ENCODE measurements around the gene ATP6V0C. TPM values are rescaled to one million over a fixed set of nuclear protein-coding genes. Genes with fewer than 3 reads are reported as not detected.

ATP6V0C gene
- total RNA-seq, 2 donors from 2014 or later = 176 to 180 TPM

- Mint-ChIP-seq H3K4me1 (peaks cover 4% of the 10 kb centered on the region), H3K36me3 (ENCODE audit: low read depth) (peaks cover 6% of the 10 kb centered on the region), H3K9me3 (no peaks in the 10 kb centered on the region), H3K27ac (no peak overlapping the region), H3K27me3 (ENCODE audit: insufficient read depth) (peaks cover 22% of the 10 kb centered on the region), H3K4me3 (no peak overlapping the region)
- peaks cover 6% of the 10 kb centered on the region for H3K36me3 ChIP-seq (ENCODE audit: control insufficient read depth, insufficient read depth, low read length)
- H3K27me3 ChIP-seq (ENCODE audit: control insufficient read depth, insufficient read depth, low read length, poor library complexity, severe bottlenecking) = peaks cover 14% of the 10 kb centered on the region
- peak; percentile 78 for DNase-seq
- no peak overlapping the region for H3K27ac ChIP-seq (ENCODE audit: low read depth, low read length)
- H3K9me3 ChIP-seq (ENCODE audit: control insufficient read depth, low read length) = no peaks in the 10 kb centered on the region
- peaks cover 15% of the 10 kb centered on the region for H3K4me1 ChIP-seq (ENCODE audit: control insufficient read depth, insufficient read depth, low read length)
- H3K4me3 ChIP-seq (ENCODE audit: low read length) = no peak overlapping the region
- no peak overlapping the region for H3K9ac ChIP-seq (ENCODE audit: extremely low read depth, low read length, poor library complexity, severe bottlenecking)
- WGBS, 2 experiments (ENCODE audit: insufficient coverage in 1 of 2, insufficient read length in 1 of 2) = 89 to 91% methylated on average over 5 to 12 of the region's 12 CpGs
- peak; percentile 76 for TF ChIP-seq CTCF (conservative IDR thresholded peaks at IDR 0.05)
These were observed 47.9 kb upstream of the ATP6V0C start for GRCh38 chr16:2465653-2466415.

DNA sequence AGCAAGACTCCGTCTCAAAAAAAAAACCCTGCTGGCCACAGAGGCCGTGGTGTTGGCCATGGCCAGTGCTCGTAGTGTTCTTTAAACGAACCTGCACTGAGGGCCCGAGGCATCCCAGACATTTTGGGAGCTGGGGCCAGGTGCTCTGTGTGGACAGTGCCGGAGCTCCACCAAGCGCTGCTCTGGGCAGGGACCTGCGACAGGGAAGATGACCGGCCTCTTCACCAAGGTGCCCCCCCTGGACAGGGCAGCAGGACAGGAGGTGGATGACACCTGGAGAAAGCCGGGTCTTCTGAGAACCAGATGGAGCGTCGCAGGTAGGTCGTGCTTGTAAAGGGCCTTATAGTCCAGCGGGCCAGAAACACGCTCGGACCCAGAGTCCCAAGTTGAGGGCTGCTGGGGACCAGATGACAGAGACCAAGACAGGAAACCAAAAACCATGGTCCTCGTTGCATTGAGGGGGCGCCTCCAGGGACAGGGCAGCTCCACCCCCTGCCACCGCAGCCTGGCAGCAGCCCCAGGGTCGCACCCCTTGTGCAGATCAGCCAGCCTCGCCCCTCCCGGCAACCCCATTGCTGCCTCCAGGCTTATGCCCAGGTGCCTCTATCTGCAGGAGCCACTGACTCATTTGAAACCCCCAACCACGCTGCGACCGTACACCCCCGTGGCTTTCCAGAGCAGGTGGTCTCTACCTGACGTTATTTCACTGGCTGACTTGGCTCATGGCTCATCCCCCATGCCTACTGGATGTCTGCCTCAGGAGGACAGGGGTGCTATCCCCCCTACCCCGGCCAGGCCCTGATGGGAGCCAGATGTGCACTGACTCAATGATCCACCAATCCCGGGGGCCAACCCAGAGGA, 46.9 kb upstream of the ATP6V0C start:
- TF ChIP-seq CTCF (conservative IDR thresholded peaks at IDR 0.05) = no peak
- Mint-ChIP-seq H3K4me3 (peak overlapping the region; percentile 22), H3K27ac (no peak overlapping the region), H3K4me1 (peaks cover 4% of the 10 kb centered on the region), H3K9me3 (no peaks in the 10 kb centered on the region), H3K36me3 (ENCODE audit: low read depth) (peaks cover 6% of the 10 kb centered on the region), H3K27me3 (ENCODE audit: insufficient read depth) (peaks cover 24% of the 10 kb centered on the region)
- no peaks in the 10 kb centered on the region for H3K9me3 ChIP-seq (ENCODE audit: control insufficient read depth, low read length)
- WGBS, 2 experiments (ENCODE audit: insufficient coverage in 1 of 2, insufficient read length in 1 of 2) = 93 to 98% methylated on average over 22 to 29 of the region's 29 CpGs
- DNase-seq = peak; percentile 54
- H3K4me1 ChIP-seq (ENCODE audit: control insufficient read depth, insufficient read depth, low read length) = peaks cover 11% of the 10 kb centered on the region
- no peak overlapping the region for H3K4me3 ChIP-seq (ENCODE audit: low read length)
- peaks cover 18% of the 10 kb centered on the region for H3K27me3 ChIP-seq (ENCODE audit: control insufficient read depth, insufficient read depth, low read length, poor library complexity, severe bottlenecking)
- H3K9ac ChIP-seq (ENCODE audit: extremely low read depth, low read length, poor library complexity, severe bottlenecking) = no peak overlapping the region
- no peak overlapping the region for H3K27ac ChIP-seq (ENCODE audit: low read depth, low read length)
- H3K36me3 ChIP-seq (ENCODE audit: control insufficient read depth, insufficient read depth, low read length) = peaks cover 1% of the 10 kb centered on the region

GRCh38 chr16:2467528-2468232, 46.1 kb upstream of the ATP6V0C start:
- H3K27ac ChIP-seq (ENCODE audit: low read depth, low read length) = no peak overlapping the region
- peaks cover 32% of the 10 kb centered on the region for H3K27me3 Mint-ChIP-seq (ENCODE audit: insufficient read depth)
- H3K4me3 Mint-ChIP-seq = peak overlapping the region; percentile 56
- no peaks in the 10 kb centered on the region for H3K36me3 ChIP-seq (ENCODE audit: control insufficient read depth, insufficient read depth, low read length)
- peak overlapping the region; percentile 75 for H3K27ac Mint-ChIP-seq
- TF ChIP-seq CTCF (conservative IDR thresholded peaks at IDR 0.05) = peak; percentile 42
- no peaks in the 10 kb centered on the region for H3K9me3 ChIP-seq (ENCODE audit: control insufficient read depth, low read length)
- H3K27me3 ChIP-seq (ENCODE audit: control insufficient read depth, insufficient read depth, low read length, poor library complexity, severe bottlenecking) = peaks cover 25% of the 10 kb centered on the region
- no peaks in the 10 kb centered on the region for H3K9me3 Mint-ChIP-seq
- 7 to 16% methylated on average over 22 to 80 of the region's 80 CpGs for WGBS, 2 experiments (ENCODE audit: insufficient coverage in 1 of 2, insufficient read length in 1 of 2)
- H3K36me3 Mint-ChIP-seq (ENCODE audit: low read depth) = peaks cover 6% of the 10 kb centered on the region
- peak; percentile 84 for DNase-seq
- H3K4me1 ChIP-seq (ENCODE audit: control insufficient read depth, insufficient read depth, low read length) = peaks cover 11% of the 10 kb centered on the region
- H3K4me3 ChIP-seq (ENCODE audit: low read length) = peak overlapping the region; percentile 59
- H3K9ac ChIP-seq (ENCODE audit: extremely low read depth, low read length, poor library complexity, severe bottlenecking) = no peak overlapping the region
- H3K4me1 Mint-ChIP-seq = peaks cover 4% of the 10 kb centered on the region

Measured in endodermal cell (in vitro differentiated cells).